ENCODE measurements around the gene ZSCAN23. TPM values are rescaled to one million over a fixed set of nuclear protein-coding genes. Genes with fewer than 3 reads are reported as not detected.
"Not testable (repeated sequence)": the region's sequence is repeated elsewhere in the genome, so short reads cannot be mapped to it uniquely, and the experiment has no call there.

Gene ZSCAN23
- total and polyA plus RNA-seq, 4 donors = 0.06 to 0.65 (median 0.42) TPM; not detected in 1

DNA sequence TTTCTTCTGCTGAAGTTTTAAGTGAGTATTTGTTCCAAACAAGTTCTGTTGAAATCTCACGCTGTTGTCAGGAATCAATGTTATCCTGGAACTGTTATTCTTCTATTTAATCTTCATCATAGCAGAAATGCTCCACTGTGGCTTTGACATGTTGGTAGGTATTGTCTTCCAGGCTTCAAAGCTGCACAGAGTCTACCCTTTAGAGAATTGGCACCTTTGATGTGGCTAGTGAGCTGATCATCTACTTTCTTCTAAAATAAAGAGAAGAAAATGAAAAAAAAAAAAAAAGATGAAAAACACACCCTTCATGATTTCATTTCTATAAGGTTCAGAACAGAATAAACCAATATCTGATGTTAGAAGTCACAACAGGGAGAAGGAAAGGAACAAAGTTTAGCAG, 5.8 kb upstream of the ZSCAN23 start:
- peaks cover 2 to 13% (median 11%) of the 10 kb centered on the region in 4 donors for H3K27me3 ChIP-seq (ENCODE audit: control insufficient read depth in 4 of 4, insufficient read depth in 4 of 4, low read length in 3 of 4)
- no peak for DNase-seq (ENCODE audit: low spot score)

GRCh38 chr6:28447512-28447906, 4.2 kb upstream of the ZSCAN23 start:
- H3K27me3 ChIP-seq (ENCODE audit: control insufficient read depth in 4 of 4, insufficient read depth in 4 of 4, low read length in 3 of 4) = peaks cover 2 to 16% (median 12%) of the 10 kb centered on the region in 4 donors
- DNase-seq (ENCODE audit: low spot score); H3K9ac ChIP-seq (ENCODE audit: low read depth in 1 of 2, low read length in 2 of 2); H3K4me1 ChIP-seq (ENCODE audit: control insufficient read depth in 4 of 4, insufficient read depth in 4 of 4, low read length in 3 of 4); H3K27ac ChIP-seq (ENCODE audit: low read depth in 1 of 2, low read length in 2 of 2); H3K4me3 ChIP-seq (ENCODE audit: low read depth in 1 of 3, low read length in 3 of 3); H3K36me3 ChIP-seq (ENCODE audit: control insufficient read depth in 4 of 4, insufficient read depth in 3 of 4, low read depth in 1 of 4, low read length in 3 of 4): not testable (repeated sequence)
- H3K9me3 ChIP-seq (ENCODE audit: control insufficient read depth in 4 of 4, low read length in 3 of 4) = peaks cover 2 to 14% (median 4%) of the 10 kb centered on the region in 4 donors

More for the DNA sequence above, 5.8 kb upstream of the ZSCAN23 start:
- Histone ChIP-seq H3K4me1 (ENCODE audit: control insufficient read depth in 4 of 4, insufficient read depth in 4 of 4, low read length in 3 of 4) (no peaks in the 10 kb centered on the region), H3K9me3 (ENCODE audit: control insufficient read depth in 4 of 4, low read length in 3 of 4) (peaks cover 0 to 8% (median 4%) of the 10 kb centered on the region in 4 donors), H3K27ac (ENCODE audit: low read depth in 1 of 2, low read length in 2 of 2) (no peak overlapping the region), H3K4me3 (ENCODE audit: low read depth in 1 of 3, low read length in 3 of 3) (no peak overlapping the region), H3K36me3 (ENCODE audit: control insufficient read depth in 4 of 4, insufficient read depth in 3 of 4, low read depth in 1 of 4, low read length in 3 of 4) (no peaks in the 10 kb centered on the region), H3K9ac (ENCODE audit: low read depth in 1 of 2, low read length in 2 of 2) (no peak overlapping the region)
- no peak for TF ChIP-seq ZBTB33 (IDR thresholded peaks at IDR 0.05)
- 92% methylated on average over 1 of the region's 1 CpG for WGBS

GRCh38 chr6:28446818-28447511, 3.7 kb upstream of the ZSCAN23 start:
- Histone ChIP-seq H3K27ac (ENCODE audit: low read depth in 1 of 2, low read length in 2 of 2) (no peak overlapping the region), H3K27me3 (ENCODE audit: control insufficient read depth in 4 of 4, insufficient read depth in 4 of 4, low read length in 3 of 4) (peaks cover 2 to 16% (median 12%) of the 10 kb centered on the region in 4 donors), H3K4me1 (ENCODE audit: control insufficient read depth in 4 of 4, insufficient read depth in 4 of 4, low read length in 3 of 4) (peaks cover 0 to 3% (median 1%) of the 10 kb centered on the region in 4 donors), H3K9ac (ENCODE audit: low read depth in 1 of 2, low read length in 2 of 2) (no peak overlapping the region), H3K36me3 (ENCODE audit: control insufficient read depth in 4 of 4, insufficient read depth in 3 of 4, low read depth in 1 of 4, low read length in 3 of 4) (no peaks in the 10 kb centered on the region), H3K4me3 (ENCODE audit: low read depth in 1 of 3, low read length in 3 of 3) (no peak overlapping the region), H3K9me3 (ENCODE audit: control insufficient read depth in 4 of 4, low read length in 3 of 4) (peaks cover 2 to 14% (median 4%) of the 10 kb centered on the region in 4 donors)
- WGBS = 5% methylated on average over 36 of the region's 36 CpGs
- no peak for DNase-seq (ENCODE audit: low spot score)
- TF ChIP-seq NR2F2 (IDR thresholded peaks at IDR 0.05) = no peak
- no peak for TF ChIP-seq ATF3 (IDR thresholded peaks at IDR 0.05)
- TF ChIP-seq, protein P1, sequence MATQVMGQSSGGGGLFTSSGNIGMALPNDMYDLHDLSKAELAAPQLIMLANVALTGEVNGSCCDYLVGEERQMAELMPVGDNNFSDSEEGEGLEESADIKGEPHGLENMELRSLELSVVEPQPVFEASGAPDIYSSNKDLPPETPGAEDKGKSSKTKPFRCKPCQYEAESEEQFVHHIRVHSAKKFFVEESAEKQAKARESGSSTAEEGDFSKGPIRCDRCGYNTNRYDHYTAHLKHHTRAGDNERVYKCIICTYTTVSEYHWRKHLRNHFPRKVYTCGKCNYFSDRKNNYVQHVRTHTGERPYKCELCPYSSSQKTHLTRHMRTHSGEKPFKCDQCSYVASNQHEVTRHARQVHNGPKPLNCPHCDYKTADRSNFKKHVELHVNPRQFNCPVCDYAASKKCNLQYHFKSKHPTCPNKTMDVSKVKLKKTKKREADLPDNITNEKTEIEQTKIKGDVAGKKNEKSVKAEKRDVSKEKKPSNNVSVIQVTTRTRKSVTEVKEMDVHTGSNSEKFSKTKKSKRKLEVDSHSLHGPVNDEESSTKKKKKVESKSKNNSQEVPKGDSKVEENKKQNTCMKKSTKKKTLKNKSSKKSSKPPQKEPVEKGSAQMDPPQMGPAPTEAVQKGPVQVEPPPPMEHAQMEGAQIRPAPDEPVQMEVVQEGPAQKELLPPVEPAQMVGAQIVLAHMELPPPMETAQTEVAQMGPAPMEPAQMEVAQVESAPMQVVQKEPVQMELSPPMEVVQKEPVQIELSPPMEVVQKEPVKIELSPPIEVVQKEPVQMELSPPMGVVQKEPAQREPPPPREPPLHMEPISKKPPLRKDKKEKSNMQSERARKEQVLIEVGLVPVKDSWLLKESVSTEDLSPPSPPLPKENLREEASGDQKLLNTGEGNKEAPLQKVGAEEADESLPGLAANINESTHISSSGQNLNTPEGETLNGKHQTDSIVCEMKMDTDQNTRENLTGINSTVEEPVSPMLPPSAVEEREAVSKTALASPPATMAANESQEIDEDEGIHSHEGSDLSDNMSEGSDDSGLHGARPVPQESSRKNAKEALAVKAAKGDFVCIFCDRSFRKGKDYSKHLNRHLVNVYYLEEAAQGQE (IDR thresholded peaks at IDR 0.05) = no peak
- TF ChIP-seq TAF1 (conservative IDR thresholded peaks at IDR 0.05) = no peak
- TF ChIP-seq GABPA (IDR thresholded peaks at IDR 0.05 in 1 of 2, conservative IDR thresholded peaks at IDR 0.05 in 1 of 2) = no peak
- TF ChIP-seq, protein P2, sequence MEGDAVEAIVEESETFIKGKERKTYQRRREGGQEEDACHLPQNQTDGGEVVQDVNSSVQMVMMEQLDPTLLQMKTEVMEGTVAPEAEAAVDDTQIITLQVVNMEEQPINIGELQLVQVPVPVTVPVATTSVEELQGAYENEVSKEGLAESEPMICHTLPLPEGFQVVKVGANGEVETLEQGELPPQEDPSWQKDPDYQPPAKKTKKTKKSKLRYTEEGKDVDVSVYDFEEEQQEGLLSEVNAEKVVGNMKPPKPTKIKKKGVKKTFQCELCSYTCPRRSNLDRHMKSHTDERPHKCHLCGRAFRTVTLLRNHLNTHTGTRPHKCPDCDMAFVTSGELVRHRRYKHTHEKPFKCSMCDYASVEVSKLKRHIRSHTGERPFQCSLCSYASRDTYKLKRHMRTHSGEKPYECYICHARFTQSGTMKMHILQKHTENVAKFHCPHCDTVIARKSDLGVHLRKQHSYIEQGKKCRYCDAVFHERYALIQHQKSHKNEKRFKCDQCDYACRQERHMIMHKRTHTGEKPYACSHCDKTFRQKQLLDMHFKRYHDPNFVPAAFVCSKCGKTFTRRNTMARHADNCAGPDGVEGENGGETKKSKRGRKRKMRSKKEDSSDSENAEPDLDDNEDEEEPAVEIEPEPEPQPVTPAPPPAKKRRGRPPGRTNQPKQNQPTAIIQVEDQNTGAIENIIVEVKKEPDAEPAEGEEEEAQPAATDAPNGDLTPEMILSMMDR (IDR thresholded peaks at IDR 0.05; ENCODE audit: low read depth, low read length, missing input control) = no peak
- no peak for TF ChIP-seq ZBTB33 (IDR thresholded peaks at IDR 0.05)
- no peak for TF ChIP-seq FOXA1 (IDR thresholded peaks at IDR 0.05)
- TF ChIP-seq, protein P3, sequence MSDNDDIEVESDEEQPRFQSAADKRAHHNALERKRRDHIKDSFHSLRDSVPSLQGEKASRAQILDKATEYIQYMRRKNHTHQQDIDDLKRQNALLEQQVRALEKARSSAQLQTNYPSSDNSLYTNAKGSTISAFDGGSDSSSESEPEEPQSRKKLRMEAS (IDR thresholded peaks at IDR 0.05) = no peak
- no peak for TF ChIP-seq EGR1 (IDR thresholded peaks at IDR 0.05; ENCODE audit: low read depth in 2 of 2)
- TF ChIP-seq JUND (IDR thresholded peaks at IDR 0.05) = no peak
- TF ChIP-seq HNF4A (conservative IDR thresholded peaks at IDR 0.05) = no peak
- TF ChIP-seq SP1 (IDR thresholded peaks at IDR 0.05) = no peak

Measured in liver (tissue), 9 donors.